ENCODE results near the gene DCBLD2. TPM values are rescaled to one million over a fixed set of nuclear protein-coding genes. Genes with fewer than 3 reads are reported as not detected.

Gene DCBLD2
- total and polyA plus RNA-seq, 2 donors (not counting 3 experiments of a cell fraction or from before 2014, with no cell fraction given) = 28.7 to 77.3 TPM

DNA sequence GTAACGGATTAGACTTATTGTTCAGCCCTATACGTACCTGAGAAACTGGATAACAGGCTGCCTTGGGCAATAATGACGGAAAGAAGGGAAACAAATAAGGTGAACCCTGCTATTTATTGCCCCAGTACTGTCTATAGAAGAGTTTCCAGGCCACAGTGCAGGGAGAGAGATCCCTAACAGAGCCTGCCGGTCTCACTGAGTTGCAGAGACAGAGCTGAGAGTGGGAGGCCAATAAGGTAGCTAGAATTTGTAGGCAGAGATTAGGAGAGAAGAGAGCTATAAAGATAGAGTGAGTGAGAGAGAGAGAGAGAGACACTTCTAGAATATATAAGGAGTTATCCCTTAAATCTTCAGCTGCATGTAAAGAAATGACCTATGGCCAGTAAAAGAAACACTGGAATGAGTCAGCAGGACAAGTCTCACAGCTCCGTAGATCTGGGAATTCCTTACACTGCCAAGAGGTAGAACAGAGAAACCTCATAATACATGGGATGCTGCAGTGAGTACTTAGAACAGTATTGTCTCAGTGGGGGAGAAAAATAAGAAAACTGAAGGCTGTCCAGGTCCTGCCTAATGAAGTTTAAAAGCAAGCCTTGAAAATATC, 86.6 kb downstream of the DCBLD2 start:
- DNase-seq (ENCODE audit: low read depth, low spot score) (peak; percentile 60), FAIRE-seq (peak; percentile 72)
- peaks cover 8% of the 10 kb centered on the region for H3K4me1 ChIP-seq (ENCODE audit: control insufficient read depth, extremely low read depth, insufficient read depth, low read length)
- CTCF ChIA-PET = interaction anchor here (0.6 to 7.5 kb wide), 15 partner anchors 9 to 938 kb away, joined by 3 to 361 read pairs (median 4); partner anchors contain the start of gene DCBLD2
- no TSS peak for BruUV-seq (replicated peaks)
- no peaks in the 10 kb centered on the region for H4K20me1 ChIP-seq (replicated peaks; ENCODE audit: control insufficient read depth, extremely low read depth, insufficient read depth, low read length)
- dilution Hi-C loops (cut with MboI; ENCODE audit: extremely low pct_ligation_motif_present, low sequenced_read_pairs) (loop anchor here (25.0 kb wide), 1 partner anchor 203 kb away; no protein-coding TSS in a partner anchor), intact Hi-C loops (cut with micrococcal nuclease) (loop anchor here (5.0 kb wide), 2 partner anchors 293 to 357 kb away; partner anchors contain the start of gene CLDND1)
- H3K9me1 ChIP-seq (replicated peaks; ENCODE audit: control insufficient read depth, extremely low read depth, insufficient read depth, low read length) = no peaks in the 10 kb centered on the region
- POLR2A ChIA-PET = interaction anchor here (0.6 kb wide), 1 partner anchor 1146 kb away, joined by 7 read pairs; no protein-coding TSS in a partner anchor
- H3K27me3 ChIP-seq (ENCODE audit: control insufficient read depth in 2 of 2, insufficient read depth in 2 of 2, low read length in 2 of 2) = no peaks in the 10 kb centered on the region
- TF ChIP-seq MAX (IDR thresholded peaks at IDR 0.05; ENCODE audit: insufficient read depth, insufficient read length) (no peak), FOS (IDR thresholded peaks at IDR 0.05; ENCODE audit: borderline replicate concordance, insufficient read depth, low read length) (peak; percentile 29)
- H3K27ac ChIP-seq (ENCODE audit: insufficient read depth, low read depth, low read length) = peak overlapping the region; percentile 28
- no peak overlapping the region for H3K9ac ChIP-seq (replicated peaks; ENCODE audit: extremely low read depth, insufficient read depth, low read length)
- no peaks in the 10 kb centered on the region for H3K9me3 ChIP-seq (replicated peaks; ENCODE audit: control insufficient read depth, insufficient read depth, low read length)
- H3K79me2 ChIP-seq (ENCODE audit: control insufficient read depth, insufficient read depth, low read length) = no peaks in the 10 kb centered on the region
- no peak overlapping the region for H2AFZ ChIP-seq (ENCODE audit: low read depth, low read length)
- no peak overlapping the region for H3K4me3 ChIP-seq (replicated peaks in 1 of 3; ENCODE audit: insufficient read depth in 1 of 3, low read depth in 1 of 3, low read length in 3 of 3)
- H3K36me3 ChIP-seq (ENCODE audit: control insufficient read depth in 2 of 2, extremely low read depth in 1 of 2, insufficient read depth in 2 of 2, low read length in 2 of 2) = peaks cover 5 to 19% of the 10 kb centered on the region in 2 experiments
- no peak overlapping the region for H3K4me2 ChIP-seq (ENCODE audit: insufficient read depth, low read length)

GRCh38 chr3:98812851-98813374, 88.6 kb downstream of the DCBLD2 start:
- TF ChIP-seq JUN (IDR thresholded peaks at IDR 0.05; ENCODE audit: borderline replicate concordance, insufficient read depth, insufficient read length, low read depth) = no peak
- TF ChIP-seq, protein P1, sequence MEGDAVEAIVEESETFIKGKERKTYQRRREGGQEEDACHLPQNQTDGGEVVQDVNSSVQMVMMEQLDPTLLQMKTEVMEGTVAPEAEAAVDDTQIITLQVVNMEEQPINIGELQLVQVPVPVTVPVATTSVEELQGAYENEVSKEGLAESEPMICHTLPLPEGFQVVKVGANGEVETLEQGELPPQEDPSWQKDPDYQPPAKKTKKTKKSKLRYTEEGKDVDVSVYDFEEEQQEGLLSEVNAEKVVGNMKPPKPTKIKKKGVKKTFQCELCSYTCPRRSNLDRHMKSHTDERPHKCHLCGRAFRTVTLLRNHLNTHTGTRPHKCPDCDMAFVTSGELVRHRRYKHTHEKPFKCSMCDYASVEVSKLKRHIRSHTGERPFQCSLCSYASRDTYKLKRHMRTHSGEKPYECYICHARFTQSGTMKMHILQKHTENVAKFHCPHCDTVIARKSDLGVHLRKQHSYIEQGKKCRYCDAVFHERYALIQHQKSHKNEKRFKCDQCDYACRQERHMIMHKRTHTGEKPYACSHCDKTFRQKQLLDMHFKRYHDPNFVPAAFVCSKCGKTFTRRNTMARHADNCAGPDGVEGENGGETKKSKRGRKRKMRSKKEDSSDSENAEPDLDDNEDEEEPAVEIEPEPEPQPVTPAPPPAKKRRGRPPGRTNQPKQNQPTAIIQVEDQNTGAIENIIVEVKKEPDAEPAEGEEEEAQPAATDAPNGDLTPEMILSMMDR (IDR thresholded peaks at IDR 0.05; ENCODE audit: extremely low read depth in 1 of 2, insufficient read depth in 1 of 2, low read depth in 1 of 2, low read length in 2 of 2) = peak; percentile 28 to 35
- no TSS peak for BruUV-seq (replicated peaks)
- ChIA-PET CTCF (interaction anchor here (0.6 to 7.5 kb wide), 13 partner anchors 15 to 225 kb away, joined by 3 to 361 read pairs (median 6); partner anchors contain the start of gene CPOX), POLR2A (no interaction called here)
- Histone ChIP-seq H3K9ac (replicated peaks; ENCODE audit: extremely low read depth, insufficient read depth, low read length) (no peak overlapping the region), H2AFZ (ENCODE audit: low read depth, low read length) (no peak overlapping the region), H3K4me1 (ENCODE audit: control insufficient read depth, extremely low read depth, insufficient read depth, low read length) (peaks cover 8% of the 10 kb centered on the region), H3K9me1 (replicated peaks; ENCODE audit: control insufficient read depth, extremely low read depth, insufficient read depth, low read length) (no peaks in the 10 kb centered on the region), H3K79me2 (ENCODE audit: control insufficient read depth, insufficient read depth, low read length) (no peaks in the 10 kb centered on the region), H3K9me3 (replicated peaks; ENCODE audit: control insufficient read depth, insufficient read depth, low read length) (no peaks in the 10 kb centered on the region), H4K20me1 (replicated peaks; ENCODE audit: control insufficient read depth, extremely low read depth, insufficient read depth, low read length) (no peaks in the 10 kb centered on the region), H3K27ac (ENCODE audit: insufficient read depth, low read depth, low read length) (no peak overlapping the region), H3K27me3 (ENCODE audit: control insufficient read depth in 2 of 2, insufficient read depth in 2 of 2, low read length in 2 of 2) (no peaks in the 10 kb centered on the region), H3K4me3 (replicated peaks in 1 of 3; ENCODE audit: insufficient read depth in 1 of 3, low read depth in 1 of 3, low read length in 3 of 3) (no peak overlapping the region), H3K36me3 (ENCODE audit: control insufficient read depth in 2 of 2, extremely low read depth in 1 of 2, insufficient read depth in 2 of 2, low read length in 2 of 2) (peaks cover 2 to 21% of the 10 kb centered on the region in 2 experiments), H3K4me2 (ENCODE audit: insufficient read depth, low read length) (no peak overlapping the region)
- DNase-seq (ENCODE audit: low read depth, low spot score) = peak; percentile 64
- peak; percentile 8 for FAIRE-seq
- intact Hi-C loops (cut with micrococcal nuclease) = loop anchor here (1.0 kb wide), 1 partner anchor 211 kb away; no protein-coding TSS in a partner anchor
- dilution Hi-C loops (cut with MboI; ENCODE audit: extremely low pct_ligation_motif_present, low sequenced_read_pairs) = loop anchor here (25.0 kb wide), 1 partner anchor 201 kb away; no protein-coding TSS in a partner anchor
